GM18508 (cell line): Measurements from ENCODE around the gene TGFB1I1.
"Not testable (repeated sequence)": the region's sequence is repeated elsewhere in the genome, so short reads cannot be mapped to it uniquely, and the experiment has no call there.

Experiments used
- ATAC-seq: cut with Tn5 transposase; IDR thresholded peaks from one replicate; pipeline ENCODE4 v1.9.1; 2021; ENCODE audit warnings: moderate number of reproducible peaks; ENCODE audit not compliant: insufficient read depth, unreplicated experiment

The TGFB1I1 gene

GRCh38 chr16:31467151-31467773, 4.7 kb upstream of the TGFB1I1 start:
- no peak for ATAC-seq

- ATAC-seq: no peak
These were observed 4.1 kb upstream of the TGFB1I1 start for GRCh38 chr16:31467858-31468257.

- ATAC-seq: no peak
These were observed 1.3 kb upstream of the TGFB1I1 start for GRCh38 chr16:31470615-31471014.

GRCh38 chr16:31471241-31471874, 594 bp upstream of the TGFB1I1 start:
- no peak for ATAC-seq

GRCh38 chr16:31472709-31473203, 804 bp downstream of the TGFB1I1 start:
- ATAC-seq: no peak

- no peak for ATAC-seq
These were observed 1.5 kb downstream of the TGFB1I1 start for GRCh38 chr16:31473264-31473984.

GRCh38 chr16:31474173-31474714, 2.3 kb downstream of the TGFB1I1 start:
- ATAC-seq: no peak

GRCh38 chr16:31474773-31475738, 3.1 kb downstream of the TGFB1I1 start:
- no peak for ATAC-seq

GRCh38 chr16:31475946-31476302, 4.0 kb downstream of the TGFB1I1 start:
- ATAC-seq: no peak

GRCh38 chr16:31476303-31477219, 4.6 kb downstream of the TGFB1I1 start:
- ATAC-seq: no peak

GRCh38 chr16:31477220-31478216, 5.6 kb downstream of the TGFB1I1 start:
- ATAC-seq: no peak

- ATAC-seq: no peak
These were observed 7.0 kb downstream of the TGFB1I1 start for GRCh38 chr16:31478956-31479355.

- no peak for ATAC-seq
These were observed 7.8 kb downstream of the TGFB1I1 start for GRCh38 chr16:31479751-31480150.

GRCh38 chr16:31480851-31481536, 9.0 kb downstream of the TGFB1I1 start:
- ATAC-seq: no peak

- no peak for ATAC-seq
These were observed 11.1 kb downstream of the TGFB1I1 start, which contains the start of gene SLC5A2 for GRCh38 chr16:31483081-31483480. TSS of gene SLC5A2 (plus strand) at chr16:31483123. CDS start at chr16:31483137, 14 bp downstream.

- ATAC-seq: not testable (repeated sequence)
These were observed 12.1 kb downstream of the TGFB1I1 start for GRCh38 chr16:31484048-31484447.

GRCh38 chr16:31484491-31485171, 12.7 kb downstream of the TGFB1I1 start:
- ATAC-seq: no peak
